HG02763 (cell line): Measurements from ENCODE around the gene RAD51.

Experiments
- ATAC-seq: cut with Tn5 transposase; IDR thresholded peaks from one replicate; pipeline ENCODE4 v1.9.1; 2021; ENCODE audit warnings: mild to moderate bottlenecking, moderate library complexity; ENCODE audit not compliant: unreplicated experiment

Gene RAD51

GRCh38 chr15:40721701-40722100 lies 26.7 kb downstream of the RAD51 start:
- no peak for ATAC-seq

- ATAC-seq, result no peak
These were observed 27.4 kb downstream of the RAD51 start for GRCh38 chr15:40722354-40722753.

- ATAC-seq, result no peak
These were observed 28.0 kb downstream of the RAD51 start for GRCh38 chr15:40722934-40723333.

- no peak for ATAC-seq
These were observed 28.9 kb downstream of the RAD51 start for GRCh38 chr15:40723919-40724318.

DNA sequence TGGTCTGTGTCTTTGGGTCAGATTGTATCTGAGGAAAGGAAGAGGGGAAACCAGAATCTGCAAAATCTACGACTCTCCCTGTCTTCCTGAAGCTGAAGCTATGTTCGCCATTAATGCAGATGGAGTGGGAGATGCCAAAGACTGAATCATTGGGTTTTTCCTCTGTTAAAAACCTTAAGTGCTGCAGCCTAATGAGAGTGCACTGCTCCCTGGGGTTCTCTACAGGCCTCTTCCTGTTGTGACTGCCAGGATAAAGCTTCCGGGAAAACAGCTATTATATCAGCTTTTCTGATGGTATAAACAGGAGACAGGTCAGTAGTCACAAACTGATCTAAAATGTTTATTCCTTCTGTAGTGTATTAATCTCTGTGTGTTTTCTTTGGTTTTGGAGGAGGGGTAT lies 36.1 kb downstream of the RAD51 start:
- no peak for ATAC-seq

DNA sequence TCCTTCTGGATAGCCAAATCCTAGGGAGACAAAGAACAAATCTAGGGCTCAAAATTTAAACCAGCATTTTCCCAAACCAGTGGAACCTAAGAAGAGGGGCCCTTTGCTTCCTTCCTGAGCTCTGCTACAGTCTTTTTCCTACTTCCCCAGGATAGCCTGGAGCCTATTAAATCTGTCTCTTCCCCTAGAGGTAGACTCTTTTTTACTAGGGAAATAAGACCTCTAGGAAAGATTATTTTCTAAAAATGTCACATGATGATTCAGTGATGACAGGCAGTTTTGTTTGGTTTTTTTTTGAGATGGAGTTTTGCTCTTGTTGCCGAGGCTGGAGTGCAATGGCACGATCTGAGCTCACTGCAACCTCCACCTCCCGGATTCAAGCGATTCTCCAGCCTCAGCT lies 41.6 kb downstream of the RAD51 start:
- ATAC-seq, result no peak

DNA sequence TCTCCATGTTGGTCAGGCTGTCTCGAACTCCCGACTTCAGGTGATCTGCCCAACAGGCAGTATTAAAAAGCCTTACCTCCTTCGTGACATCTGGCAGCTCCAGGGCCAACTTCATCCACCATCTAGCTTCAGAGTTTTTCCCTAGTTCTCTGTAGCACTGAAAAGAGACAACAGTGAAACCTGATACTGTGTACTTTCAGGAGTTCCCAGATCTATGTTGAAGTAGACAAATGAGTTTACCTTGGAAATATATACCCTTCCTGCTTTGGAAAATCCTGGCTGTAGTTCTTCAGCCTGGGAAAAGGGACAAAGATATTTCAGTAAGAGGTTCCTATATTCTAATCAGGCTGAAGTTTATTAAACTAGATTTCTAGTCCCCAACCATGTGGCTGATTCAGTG lies 42.1 kb downstream of the RAD51 start:
- no peak for ATAC-seq

DNA sequence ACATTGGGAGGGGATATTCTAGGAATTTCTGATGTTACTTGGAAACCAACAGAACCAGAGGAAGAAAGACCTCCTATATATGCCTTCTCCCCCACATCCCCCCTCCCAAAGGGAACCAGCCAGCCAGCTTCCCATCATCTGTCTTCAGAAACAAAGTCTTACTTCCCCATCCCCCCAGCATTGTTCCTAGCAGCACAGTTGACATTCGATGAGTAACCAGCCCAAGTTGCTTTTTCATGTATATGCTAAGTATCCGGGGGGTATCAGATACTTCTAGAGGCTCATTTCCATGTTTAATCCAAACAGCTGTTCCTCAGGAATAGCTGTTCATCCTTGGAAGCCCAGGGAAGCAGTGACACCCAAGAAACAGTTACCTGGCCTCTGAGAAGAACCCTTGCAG lies 44.1 kb downstream of the RAD51 start:
- ATAC-seq, result no peak

DNA sequence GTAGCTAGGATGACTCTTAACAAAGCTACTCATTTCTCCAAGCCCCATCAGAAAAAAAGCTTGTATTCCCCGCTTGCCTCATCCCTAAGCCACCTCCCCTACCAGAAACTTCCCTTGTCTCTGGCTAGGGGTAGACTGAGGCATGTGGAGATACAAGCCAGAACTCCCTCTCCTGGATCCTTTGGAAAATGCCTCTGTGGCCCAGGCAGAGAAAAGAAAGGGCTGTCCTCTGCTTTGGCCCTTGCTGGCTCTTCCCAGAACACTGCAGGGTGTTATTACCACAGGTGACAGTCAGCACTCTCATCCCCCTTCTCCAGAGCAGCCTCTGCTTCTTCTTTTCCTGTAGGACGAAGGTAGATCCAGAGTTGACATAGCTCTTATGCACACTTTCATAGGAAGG lies 44.9 kb downstream of the RAD51 start:
- ATAC-seq, result no peak

GRCh38 chr15:40743485-40743901 lies 48.5 kb downstream of the RAD51 start:
- no peak for ATAC-seq

GRCh38 chr15:40743921-40744814 lies 49.2 kb downstream of the RAD51 start:
- ATAC-seq, result no peak

DNA sequence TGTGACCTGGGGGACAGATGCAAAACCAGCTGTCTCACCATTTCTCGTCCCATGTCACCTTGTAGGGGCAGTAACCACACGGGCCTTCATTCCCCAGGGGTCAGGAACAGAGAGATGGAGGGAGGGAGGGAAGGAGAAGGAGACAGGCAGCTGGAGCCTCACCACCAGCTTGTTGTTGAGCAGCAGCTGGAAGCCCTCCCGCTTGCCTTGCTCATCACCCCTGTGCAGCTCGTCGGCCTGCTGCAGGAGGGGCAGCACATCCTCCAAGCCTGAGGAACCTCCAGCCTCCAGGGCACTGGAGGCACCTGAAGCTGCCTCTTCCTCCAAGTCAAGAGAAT lies 49.8 kb downstream of the RAD51 start:
- no peak for ATAC-seq

DNA sequence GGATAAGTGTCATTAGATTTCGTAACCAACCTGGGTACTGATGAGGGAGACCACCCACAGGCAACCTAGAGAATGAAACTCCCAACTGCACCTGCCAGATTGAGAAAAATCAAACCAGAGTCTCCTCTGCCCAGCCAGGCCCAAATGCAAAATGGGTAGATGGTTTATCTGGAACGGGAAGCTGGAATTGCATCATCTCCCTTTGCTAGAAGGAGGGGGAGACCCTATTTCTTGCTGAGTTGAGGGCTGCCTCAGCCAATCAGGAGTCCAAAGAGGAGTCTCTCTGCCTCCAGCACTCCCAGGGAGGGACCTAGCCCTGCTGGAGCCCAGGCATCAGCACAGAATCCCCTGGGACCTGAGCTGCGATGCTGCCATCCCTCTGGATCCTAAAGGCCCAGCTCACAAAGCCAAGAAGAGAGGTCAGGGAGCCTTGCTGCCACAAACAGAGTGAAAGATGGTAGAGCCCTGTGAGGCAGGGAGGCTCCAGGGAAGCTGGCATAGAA lies 52.0 kb downstream of the RAD51 start:
- no peak for ATAC-seq

- ATAC-seq, result no peak
These were observed 53.0 kb downstream of the RAD51 start for GRCh38 chr15:40747685-40748631.

DNA sequence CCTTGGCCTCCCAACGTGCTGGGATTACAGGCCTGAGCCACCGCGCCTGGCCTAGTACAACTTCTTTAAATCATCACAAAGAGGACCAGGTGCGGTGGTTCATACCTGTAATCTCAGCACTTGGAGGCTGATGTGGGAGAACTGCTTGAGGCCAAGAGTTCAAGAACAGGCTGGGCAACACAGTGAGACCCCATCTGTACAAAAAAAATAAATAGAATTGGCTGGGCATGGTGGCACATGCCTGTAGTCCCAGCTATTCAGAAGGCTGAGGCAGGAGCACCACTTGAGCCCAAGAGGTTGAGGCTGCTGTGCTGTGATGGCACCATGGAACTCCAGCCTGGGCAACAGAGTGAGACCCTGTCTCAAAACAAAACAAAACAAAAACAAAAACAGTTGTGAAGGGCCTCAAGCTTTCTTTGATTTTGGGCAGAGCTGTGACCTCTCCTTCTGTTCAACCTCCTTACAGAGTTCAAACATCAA lies 54.2 kb downstream of the RAD51 start:
- ATAC-seq, result no peak

DNA sequence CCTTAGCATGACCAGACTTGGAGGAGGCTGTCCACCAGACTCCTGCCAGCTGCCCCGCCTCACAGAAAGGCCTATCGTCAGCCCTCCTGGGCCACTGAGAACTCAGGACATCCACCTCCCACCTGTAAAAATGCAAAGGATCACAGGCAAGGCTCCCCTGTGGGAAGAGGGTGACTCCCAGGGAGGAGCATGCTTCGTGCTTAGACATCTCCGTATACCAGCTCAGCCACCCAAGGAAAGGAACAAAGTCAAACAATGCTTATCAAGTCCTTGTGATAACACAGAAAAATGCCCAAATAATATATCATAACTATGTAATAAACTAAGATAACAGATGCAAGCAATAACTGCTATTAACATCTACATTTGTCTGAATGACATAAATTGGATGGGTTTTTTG lies 55.9 kb downstream of the RAD51 start:
- ATAC-seq, result no peak

- no peak for ATAC-seq
These were observed 56.8 kb downstream of the RAD51 start for GRCh38 chr15:40751745-40752144.

DNA sequence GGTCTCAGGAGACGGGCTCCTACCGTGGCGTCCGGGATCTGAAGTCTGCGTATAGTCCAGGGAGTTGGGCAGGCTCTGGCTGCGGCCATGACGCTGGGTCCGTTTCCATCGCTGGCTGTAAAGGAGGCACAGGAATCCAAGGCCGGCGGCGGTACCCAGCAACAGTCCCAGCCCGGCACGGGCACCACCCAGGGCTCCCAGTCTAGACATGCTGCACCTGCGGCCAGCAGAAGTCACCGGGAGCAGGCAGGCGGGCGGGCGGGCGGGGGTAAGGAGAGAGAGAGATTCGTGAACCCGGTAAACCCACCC lies 59.6 kb downstream of the RAD51 start:
- ATAC-seq, result peak; percentile 12

GRCh38 chr15:40754883-40755811 lies 60.2 kb downstream of the RAD51 start, which contains the start of gene RMDN3:
Gene RMDN3, minus strand, starts transcription at chr15:40755254. Its CDS starts 471 bp downstream, at chr15:40754783.
- peak; percentile 89 for ATAC-seq

GRCh38 chr15:40755812-40756208 lies 60.8 kb downstream of the RAD51 start:
- no peak for ATAC-seq

GRCh38 chr15:40756938-40757337 lies 62.0 kb downstream of the RAD51 start:
- no peak for ATAC-seq
